Left colon (tissue), 2 donors: ENCODE measurements around the gene CLEC4G. TPM values are rescaled to one million over a fixed set of nuclear protein-coding genes. Genes with fewer than 3 reads are reported as not detected.
"Not testable (repeated sequence)": the region's sequence is repeated elsewhere in the genome, so short reads cannot be mapped to it uniquely, and the experiment has no call there.

Experiments
- ATAC-seq: fragments of 200-7000 bp; cut with Tn5 transposase; one replicate; pipeline ENCODE4 v1.9.1; 2020; ENCODE audit warnings: mild to moderate bottlenecking, moderate library complexity
- DNase-seq, 2 donors: peaks; one replicate each; pipeline ENCODE4 v3.0.0-alpha.2; 2020
- intact Hi-C, 2 donors: fragments of 100-400 bp; cut with DNase I in 1 of 2; cut with micrococcal nuclease in 1 of 2; formaldehyde crosslinking; loops; one replicate each; pipeline versions ENCODE4 v1.11.2 to v1.14.0; 2022; cut with DNase I, micrococcal nuclease
- total RNA-seq, 2 donors: library from RNA; stranded (reverse); fragmentation: NEBNext Ultra II Directional; extraction: Animal tissue kit (Norgen Biotek cat#: 25700); gene quantifications; one replicate each; pipeline ENCODE4 v1.2.1, GENCODE V29; 2021
- donor health status: DM: no; HTN: no; CAD: no.
- donor health status: DM: yes; HTN: yes; CAD: no.

CLEC4G gene
- total RNA-seq, 2 donors from 2014 or later: 1.3 TPM; not detected in 1

- peak; percentile 44 for ATAC-seq
- DNase-seq: no peak
- intact Hi-C loops: no loop called here
Measured at GRCh38 chr19:7748756-7749155, 16.8 kb upstream of the CLEC4G start.

GRCh38 chr19:7748171-7748570 lies 16.3 kb upstream of the CLEC4G start:
- no peak for ATAC-seq
- intact Hi-C loops: no loop called here
- DNase-seq: no peak

GRCh38 chr19:7746903-7747884 lies 15.3 kb upstream of the CLEC4G start, which contains the start of gene CD209:
CD209 (minus strand) TSS chr19:7747534; CDS start chr19:7747511, 23 bp downstream.
- ATAC-seq (no peak), DNase-seq (no peak)
- intact Hi-C loops: no loop called here

- DNase-seq, intact Hi-C loops, ATAC-seq: not testable (repeated sequence)
Measured at GRCh38 chr19:7746306-7746705, 14.4 kb upstream of the CLEC4G start.

DNA sequence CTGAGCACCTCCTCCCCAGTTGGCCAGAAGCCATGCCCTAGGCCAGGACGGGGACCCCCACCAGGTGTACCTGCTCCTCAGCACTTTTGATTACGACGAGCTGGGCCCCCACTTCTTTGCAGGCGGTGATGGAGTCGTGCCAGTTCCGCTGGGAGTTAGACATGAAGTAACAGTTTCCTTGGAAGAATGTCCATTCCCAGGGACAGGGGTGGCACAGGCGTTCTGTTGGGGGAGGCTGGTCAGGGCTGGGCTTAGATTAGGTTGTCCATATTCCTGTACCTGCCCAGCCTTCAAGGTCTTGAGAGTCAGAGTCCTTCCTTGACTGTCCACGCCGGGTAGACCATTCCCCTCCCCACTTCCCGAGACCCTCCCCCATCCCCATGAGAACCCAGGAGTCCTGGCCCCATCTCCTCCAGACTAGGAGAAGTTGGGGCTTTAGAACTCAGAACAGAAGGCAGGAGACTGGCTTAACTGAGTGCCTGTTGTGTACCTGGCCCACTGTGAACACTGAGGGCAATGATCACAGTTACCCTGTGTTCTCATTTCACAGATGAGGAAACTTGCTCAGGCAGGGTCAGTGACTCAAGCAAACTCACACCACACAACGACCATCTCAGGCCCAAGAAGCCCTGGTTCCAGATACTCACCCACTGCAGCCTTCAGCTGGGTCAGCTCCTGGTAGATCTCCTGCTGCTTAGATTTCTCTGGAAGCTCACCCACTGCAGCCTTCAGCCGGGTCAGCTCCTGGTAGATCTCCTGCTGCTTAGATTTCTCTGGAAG lies 13.2 kb upstream of the CLEC4G start:
- DNase-seq (no peak), ATAC-seq (no peak)
- intact Hi-C loops: no loop called here

DNA sequence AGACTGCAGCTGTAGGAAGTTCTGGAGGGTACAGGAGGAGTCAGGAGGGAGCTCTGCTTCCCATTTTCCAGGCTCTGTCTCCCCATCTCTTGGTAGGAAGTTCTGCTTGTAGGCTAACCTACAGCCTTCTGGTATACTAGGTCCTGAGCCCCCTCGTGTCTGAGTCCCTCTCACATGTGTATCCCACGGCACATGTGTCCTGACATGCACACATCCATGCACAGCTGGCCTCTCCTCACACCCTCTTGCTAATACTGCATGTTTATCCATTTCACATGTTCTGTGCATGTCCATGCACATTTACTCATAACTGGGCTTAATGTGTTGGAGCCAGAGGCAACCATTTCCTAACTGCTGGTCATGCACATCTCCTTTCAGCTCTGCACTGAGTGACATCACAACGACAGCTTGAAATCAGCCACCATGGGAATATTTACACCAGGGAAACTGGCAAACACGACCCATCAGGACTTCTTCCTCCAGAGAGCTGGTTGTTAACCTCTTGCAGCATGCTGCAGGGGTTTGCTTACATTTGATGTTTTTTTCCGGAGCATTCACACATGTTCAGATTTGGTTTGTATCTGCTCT lies 12.4 kb upstream of the CLEC4G start:
- intact Hi-C loops: no loop called here
- no peak for DNase-seq
- no peak for ATAC-seq

GRCh38 chr19:7743425-7743841 lies 11.5 kb upstream of the CLEC4G start:
- intact Hi-C loops: no loop called here
- no peak for ATAC-seq
- DNase-seq: no peak

DNA sequence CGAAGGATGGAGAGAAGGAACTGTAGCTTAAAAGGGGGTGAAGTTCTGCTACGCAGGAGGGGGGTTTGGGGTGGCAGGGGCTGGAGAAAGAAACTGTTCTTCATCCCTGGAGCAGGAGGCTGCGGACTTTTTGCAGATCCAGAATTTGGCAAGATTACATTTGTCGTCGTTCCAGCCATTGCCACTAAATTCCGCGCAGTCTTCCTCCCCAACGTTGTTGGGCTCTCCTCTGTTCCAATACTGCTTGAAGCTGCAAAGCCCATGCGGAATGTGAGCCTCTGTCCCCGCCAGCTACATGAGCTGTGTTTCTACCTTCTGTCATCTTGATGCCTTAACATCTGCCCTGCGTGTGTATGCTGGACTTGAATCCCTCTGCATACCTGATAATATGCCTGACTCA lies 11.1 kb upstream of the CLEC4G start:
- intact Hi-C loops: no loop called here
- ATAC-seq: no peak
- no peak for DNase-seq

DNA sequence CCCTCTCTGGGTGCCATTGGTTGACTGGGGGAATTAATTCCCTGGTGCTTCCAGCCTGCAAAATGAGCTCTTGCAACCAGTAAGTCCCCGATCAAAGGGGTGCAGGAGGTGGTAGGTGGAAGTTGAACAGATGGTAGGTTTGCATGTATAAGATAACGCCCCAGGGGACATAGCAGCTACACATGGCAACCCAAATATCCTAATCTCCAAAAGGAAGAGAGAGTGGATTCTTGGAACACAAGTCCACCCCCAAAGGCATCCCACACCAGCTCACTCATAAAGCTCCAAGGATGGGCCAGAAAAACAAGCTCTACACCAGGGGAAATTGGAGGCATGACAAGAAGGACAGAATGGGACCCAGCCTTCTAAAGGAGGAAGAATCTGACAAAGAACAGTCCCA lies 10.7 kb upstream of the CLEC4G start:
- intact Hi-C loops: no loop called here
- no peak for DNase-seq
- no peak for ATAC-seq

DNA sequence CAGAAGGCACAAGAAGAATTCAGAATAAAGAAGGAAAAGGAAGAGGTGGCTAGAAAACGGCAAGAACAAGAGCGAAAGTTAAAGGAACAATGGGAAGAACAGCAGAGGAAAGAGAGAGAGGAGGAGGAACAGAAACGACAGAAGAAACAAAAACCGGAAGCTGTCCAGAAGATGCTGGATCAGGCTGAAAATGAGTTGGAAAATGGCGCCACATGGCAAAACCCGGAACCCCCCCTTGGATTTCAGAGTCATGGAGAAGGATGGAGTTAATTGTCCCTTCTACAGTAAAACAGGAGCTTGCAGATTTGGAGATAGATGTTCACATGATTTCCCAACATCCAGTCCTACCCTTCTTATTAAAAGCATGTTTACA lies 8.8 kb upstream of the CLEC4G start:
- no peak for ATAC-seq
- DNase-seq: no peak
- intact Hi-C loops: no loop called here

DNA sequence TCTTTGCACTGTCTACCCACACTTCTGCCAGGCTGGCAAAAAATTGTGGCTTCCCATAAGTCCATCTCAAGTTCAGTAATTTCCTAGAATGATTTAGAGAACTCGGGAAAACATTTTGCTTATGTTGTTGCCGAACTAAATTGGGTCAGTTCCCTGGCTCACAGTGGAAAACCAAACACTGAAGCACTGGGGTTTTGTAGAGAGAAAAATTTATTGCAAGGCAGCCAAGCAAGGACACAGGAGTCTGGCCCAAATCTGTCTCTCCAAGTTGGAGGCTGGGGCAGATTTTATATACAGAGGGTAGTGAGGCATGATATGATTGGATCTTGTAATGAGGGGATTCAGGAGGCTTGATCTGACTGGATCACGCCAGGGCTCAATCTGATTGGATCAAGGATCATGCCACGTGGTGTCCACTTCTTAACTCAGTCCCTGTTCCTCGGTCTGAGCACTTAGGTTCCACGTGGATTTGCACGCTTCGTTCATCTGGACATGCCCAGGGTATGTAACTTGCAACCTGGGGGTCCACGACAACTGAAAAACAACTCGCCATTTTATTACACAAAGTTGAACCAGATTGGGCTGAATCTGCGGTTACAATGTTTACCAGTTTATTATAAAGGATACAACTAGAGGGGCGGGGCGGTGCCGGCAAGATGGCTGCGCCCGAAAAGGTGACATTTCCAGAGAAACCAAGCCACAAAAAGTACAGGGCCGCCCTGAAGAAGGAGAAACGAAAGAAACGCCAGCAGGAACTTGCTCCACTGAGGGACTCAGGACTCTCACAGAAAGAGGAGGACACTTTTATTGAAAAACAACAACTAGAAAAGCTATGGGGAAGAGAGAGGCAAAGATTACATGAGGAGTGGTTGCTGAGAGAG lies 8.1 kb upstream of the CLEC4G start:
- ATAC-seq (no peak), DNase-seq (no peak)
- intact Hi-C loops: no loop called here

- intact Hi-C loops: no loop called here
- ATAC-seq (no peak), DNase-seq (no peak)
Measured at GRCh38 chr19:7739211-7739755, 7.4 kb upstream of the CLEC4G start.

- ATAC-seq (no peak), DNase-seq (no peak)
- intact Hi-C loops: no loop called here
Measured at GRCh38 chr19:7738023-7738422, 6.1 kb upstream of the CLEC4G start.

DNA sequence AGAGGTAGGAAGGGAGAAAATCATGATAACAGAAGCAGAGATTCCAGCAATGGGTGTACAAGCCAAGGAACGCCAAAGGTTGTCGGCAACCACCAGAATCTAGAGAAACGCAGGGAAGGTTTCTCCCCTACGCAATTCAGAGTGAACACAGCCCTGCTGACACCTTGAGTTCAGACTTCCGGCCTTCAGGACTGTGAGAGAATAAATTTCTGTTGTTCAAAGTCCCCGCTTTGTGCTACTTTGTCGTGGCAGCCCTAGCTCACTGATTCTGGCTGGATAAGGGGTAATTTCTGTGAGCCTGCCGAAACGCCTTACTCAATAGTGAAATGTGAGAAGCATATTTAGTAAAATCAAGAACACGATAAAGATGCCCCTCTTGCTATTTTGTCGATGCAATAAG lies 5.3 kb upstream of the CLEC4G start:
- intact Hi-C loops: no loop called here
- DNase-seq (no peak), ATAC-seq (no peak)

GRCh38 chr19:7736148-7736547 lies 4.2 kb upstream of the CLEC4G start:
- DNase-seq (no peak), ATAC-seq (no peak)
- intact Hi-C loops: no loop called here

DNA sequence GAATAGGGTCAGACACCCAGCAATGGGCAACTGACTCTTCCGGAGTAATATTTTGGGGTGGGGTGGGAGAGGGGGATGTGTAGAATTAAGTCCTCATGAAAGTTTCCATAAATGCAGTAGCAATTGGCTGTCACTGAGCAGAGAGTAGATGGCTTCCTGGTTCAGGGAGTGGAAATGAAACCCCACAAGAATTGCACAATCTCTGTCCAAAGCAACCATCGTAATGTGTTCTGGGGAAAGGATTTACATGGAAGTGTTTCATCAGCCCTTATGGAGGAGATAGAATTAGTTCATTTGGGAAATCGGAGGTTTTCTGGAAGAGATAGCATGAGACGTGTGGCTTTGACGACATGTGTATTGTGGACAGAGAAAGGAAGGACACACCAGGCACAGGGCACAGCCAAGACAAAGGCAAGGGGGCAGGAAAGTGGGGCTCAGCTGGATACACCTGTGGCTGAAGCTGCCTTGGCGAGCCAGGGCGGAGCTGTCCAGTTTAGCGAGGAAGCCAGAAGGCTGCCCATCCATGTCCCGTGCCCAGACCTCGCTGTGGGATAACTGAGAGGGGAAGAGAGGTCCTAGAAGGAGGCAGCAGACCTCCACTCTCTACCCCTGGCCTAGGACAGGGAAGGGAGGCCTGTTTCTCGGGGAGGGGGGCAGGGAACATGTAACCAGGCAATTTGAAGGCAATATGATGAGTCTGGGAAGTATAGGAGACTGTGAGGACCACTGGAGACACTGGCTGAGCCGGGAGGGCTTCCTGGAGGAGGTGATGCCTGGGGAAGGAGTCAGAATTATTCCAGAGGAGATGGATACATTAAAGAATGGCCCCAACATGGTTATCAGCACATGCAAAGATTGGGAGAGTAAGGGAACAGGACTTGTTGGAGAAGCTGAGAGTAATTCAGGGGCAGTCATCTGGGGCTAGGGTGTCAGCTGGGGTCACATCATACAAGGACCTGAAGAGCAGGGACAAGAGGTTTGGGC lies 2.6 kb upstream of the CLEC4G start:
- DNase-seq (no peak), ATAC-seq (no peak)
- intact Hi-C loops: no loop called here

DNA sequence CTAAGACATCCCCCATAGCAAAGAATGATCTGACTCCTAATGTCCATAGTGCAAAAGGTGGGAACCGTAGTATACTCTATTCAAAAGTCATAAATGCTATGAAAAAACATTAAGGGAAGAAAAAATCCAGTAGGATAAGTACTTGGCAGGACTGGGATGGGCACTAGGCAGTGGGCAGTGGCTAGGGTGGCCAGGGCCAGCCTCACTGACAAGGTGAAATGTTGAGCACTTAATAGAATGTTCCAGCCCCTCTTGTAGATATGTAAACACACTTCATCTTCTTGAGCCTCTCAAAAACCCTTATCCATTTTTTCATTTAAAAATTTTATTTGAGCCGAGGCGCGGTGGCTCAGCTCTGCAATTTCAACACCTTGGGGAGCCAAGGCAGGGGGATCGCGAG lies 1.5 kb upstream of the CLEC4G start:
- intact Hi-C loops: no loop called here
- DNase-seq (no peak), ATAC-seq (no peak)
